Ascending aorta (tissue), 2 donors: ENCODE data around the gene PCDHGA2. TPM values are rescaled to one million over a fixed set of nuclear protein-coding genes. Genes with fewer than 3 reads are reported as not detected.
"Not testable (repeated sequence)": the region's sequence is repeated elsewhere in the genome, so short reads cannot be mapped to it uniquely, and the experiment has no call there.

Source experiments
- DNase-seq, 2 donors: peaks; one replicate each; pipeline ENCODE4 v3.0.0-alpha.2; 2019; ENCODE audit warnings: low spot score in 2 of 2
- H3K27ac ChIP-seq, 2 donors: fragments of 200-600 bp; sonication (generic); one replicate each; pipeline ENCODE4 v1.5.1; 2016 to 2017; ENCODE audit warnings: mild to moderate bottlenecking in 1 of 2
- H3K27me3 ChIP-seq: fragments of 200-600 bp; sonication (generic); one replicate; pipeline ENCODE4 v1.5.1; 2017
- H3K36me3 ChIP-seq, 2 donors: fragments of 200-600 bp; sonication (generic); one replicate each; pipeline ENCODE4 v1.5.1; 2016
- H3K4me1 ChIP-seq, 2 donors: fragments of 200-600 bp; sonication (generic); one replicate each; pipeline ENCODE4 v1.5.1; 2016 to 2017; ENCODE audit warnings: mild to moderate bottlenecking in 1 of 2
- H3K4me3 ChIP-seq, 2 donors: fragments of 200-600 bp; sonication (generic); one replicate each; pipeline ENCODE4 v1.5.1; 2016 to 2017; ENCODE audit warnings: mild to moderate bottlenecking in 1 of 2
- H3K9me3 ChIP-seq, 2 donors: fragments of 200-600 bp; sonication (generic); one replicate each; pipeline ENCODE4 v1.5.1; 2016
- CTCF ChIP-seq, 3 experiments: fragments of 200-600 bp in 2 of 3; fragments of 450-650 bp in 1 of 3; sonication (generic) in 2 of 3; IDR thresholded peaks; one replicate each; pipeline ENCODE4 v1.5.1; 2016 to 2019; ENCODE audit warnings: antibody characterized with exemption in 3 of 3, mild to moderate bottlenecking in 1 of 3, moderate library complexity in 1 of 3
- intact Hi-C: fragments of 100-400 bp; cut with DNase I; formaldehyde crosslinking; loops from one replicate; pipeline ENCODE4 v1.15.1; 2023
- total RNA-seq: library from RNA; depleted of rRNA; stranded (reverse); fragments of >200 nt; gene quantifications from one replicate; pipeline ENCODE4 v1.1.0, GENCODE V29; 2016

The PCDHGA2 gene
- total RNA-seq, 1 donor from 2014 or later, result 4.9 TPM

- no peaks in the 10 kb centered on the region for H3K36me3 ChIP-seq
- H3K4me3 ChIP-seq, result no peak overlapping the region
- no peaks in the 10 kb centered on the region for H3K4me1 ChIP-seq
- TF ChIP-seq CTCF (IDR thresholded peaks at IDR 0.05), result no peak
- peaks cover 90 to 100% of the 10 kb centered on the region in 2 donors for H3K9me3 ChIP-seq
- no peaks in the 10 kb centered on the region for H3K27me3 ChIP-seq
- intact Hi-C loops, result no loop called here
- no peak overlapping the region for H3K27ac ChIP-seq
- DNase-seq, result no peak
These were observed 33.3 kb downstream of the PCDHGA2 start for GRCh38 chr5:141371572-141372475.

GRCh38 chr5:141373673-141374317, 35.2 kb downstream of the PCDHGA2 start, which contains the start of gene PCDHGA6:
Gene PCDHGA6, plus strand, starts transcription at chr5:141373891. Its CDS starts 193 bp downstream, at chr5:141374084.
- intact Hi-C loops, result no loop called here
- H3K36me3 ChIP-seq, result no peaks in the 10 kb centered on the region
- no peak within 1 kb of the TSS for H3K27ac ChIP-seq
- H3K27me3 ChIP-seq, result no peaks in the 10 kb centered on the region
- H3K9me3 ChIP-seq, result peaks cover 92 to 100% of the 10 kb centered on the region in 2 donors
- TF ChIP-seq CTCF (IDR thresholded peaks at IDR 0.05), result no peak
- H3K4me1 ChIP-seq, result no peaks in the 10 kb centered on the region
- H3K4me3 ChIP-seq, result peak within 1 kb of the TSS in 1 of 2 donors; percentile 38
- no peak for DNase-seq

GRCh38 chr5:141374627-141375026, 36.1 kb downstream of the PCDHGA2 start:
- no peak overlapping the region for H3K4me3 ChIP-seq
- TF ChIP-seq CTCF (IDR thresholded peaks at IDR 0.05), result no peak
- no peaks in the 10 kb centered on the region for H3K27me3 ChIP-seq
- intact Hi-C loops, result no loop called here
- no peaks in the 10 kb centered on the region for H3K4me1 ChIP-seq
- no peak overlapping the region for H3K27ac ChIP-seq
- H3K9me3 ChIP-seq, result peaks cover 88 to 100% of the 10 kb centered on the region in 2 donors
- H3K36me3 ChIP-seq, result no peaks in the 10 kb centered on the region
- no peak for DNase-seq

GRCh38 chr5:141375444-141376155, 37.0 kb downstream of the PCDHGA2 start:
- DNase-seq, result not testable (repeated sequence)

GRCh38 chr5:141382469-141383294, 44.1 kb downstream of the PCDHGA2 start, which contains the start of gene PCDHGA7:
Gene PCDHGA7, plus strand, starts transcription at chr5:141382742. Its CDS starts 158 bp downstream, at chr5:141382900.
- Histone ChIP-seq H3K27ac (no peak within 1 kb of the TSS), H3K4me1 (no peaks in the 10 kb centered on the region), H3K36me3 (peaks cover 0 to 6% of the 10 kb centered on the region in 2 donors), H3K9me3 (peaks cover 85 to 99% of the 10 kb centered on the region in 2 donors), H3K4me3 (peak within 1 kb of the TSS; percentile 19 to 21), H3K27me3 (no peaks in the 10 kb centered on the region)
- TF ChIP-seq CTCF (IDR thresholded peaks at IDR 0.05), result no peak
- intact Hi-C loops, result no loop called here
- no peak for DNase-seq

More at GRCh38 chr5:141375444-141376155, 37.0 kb downstream of the PCDHGA2 start:
- H3K4me1 ChIP-seq, H3K27me3 ChIP-seq, intact Hi-C loops, H3K27ac ChIP-seq, H3K4me3 ChIP-seq, H3K36me3 ChIP-seq: not testable (repeated sequence)
- H3K9me3 ChIP-seq, result peaks cover 90 to 99% of the 10 kb centered on the region in 2 donors
